GM12864 (cell line): ENCODE data around the gene PLA2G15.

Source experiments
- DNase-seq: peaks from one replicate; pipeline ENCODE4 v3.0.0-alpha.2; 2011; ENCODE audit warnings: low read depth
- H3K4me3 ChIP-seq: 2 replicates; pipeline ENCODE4 v1.5.1; 2011; ENCODE audit warnings: mild to moderate bottlenecking, low read depth, low read length, control low read depth
- CTCF ChIP-seq: IDR thresholded peaks from 2 replicates; pipeline ENCODE4 v1.5.1; 2011; ENCODE audit warnings: low read depth, mild to moderate bottlenecking, moderate library complexity, low read length, control low read depth, inconsistent platforms; ENCODE audit errors: missing control alignments

The PLA2G15 gene

GRCh38 chr16:68289621-68290329 lies 44.6 kb downstream of the PLA2G15 start:
- TF ChIP-seq CTCF, result no peak
- H3K4me3 ChIP-seq, result no peak overlapping the region
- DNase-seq, result peak; percentile 69

DNA sequence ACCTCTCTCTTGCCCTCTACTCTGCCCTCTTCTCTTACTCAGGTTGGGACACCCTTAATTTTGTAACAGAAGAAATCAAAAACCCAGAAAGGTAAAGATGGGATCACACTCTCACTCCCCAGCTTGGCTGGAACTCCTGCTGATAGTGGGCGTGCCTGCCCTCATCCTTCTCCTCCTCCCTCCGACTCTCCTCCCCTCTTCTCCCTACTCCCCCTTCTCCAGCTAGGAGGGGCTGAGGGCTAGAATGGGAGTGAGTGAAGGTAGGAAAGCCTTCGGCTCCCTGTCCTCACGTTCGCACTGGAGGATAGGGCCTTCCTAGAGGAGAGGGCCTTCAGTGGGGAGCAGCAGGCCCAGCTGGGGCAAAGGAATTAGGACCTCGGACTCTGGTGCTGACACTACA lies 45.3 kb downstream of the PLA2G15 start:
- no peak overlapping the region for H3K4me3 ChIP-seq
- no peak for TF ChIP-seq CTCF
- no peak for DNase-seq

GRCh38 chr16:68291227-68291626 lies 46.1 kb downstream of the PLA2G15 start:
- no peak overlapping the region for H3K4me3 ChIP-seq

GRCh38 chr16:68292425-68292824 lies 47.3 kb downstream of the PLA2G15 start:
- H3K4me3 ChIP-seq, result no peak overlapping the region
- no peak for TF ChIP-seq CTCF
- DNase-seq, result no peak

More at GRCh38 chr16:68291227-68291626, 46.1 kb downstream of the PLA2G15 start:
- TF ChIP-seq CTCF, result no peak
- no peak for DNase-seq

DNA sequence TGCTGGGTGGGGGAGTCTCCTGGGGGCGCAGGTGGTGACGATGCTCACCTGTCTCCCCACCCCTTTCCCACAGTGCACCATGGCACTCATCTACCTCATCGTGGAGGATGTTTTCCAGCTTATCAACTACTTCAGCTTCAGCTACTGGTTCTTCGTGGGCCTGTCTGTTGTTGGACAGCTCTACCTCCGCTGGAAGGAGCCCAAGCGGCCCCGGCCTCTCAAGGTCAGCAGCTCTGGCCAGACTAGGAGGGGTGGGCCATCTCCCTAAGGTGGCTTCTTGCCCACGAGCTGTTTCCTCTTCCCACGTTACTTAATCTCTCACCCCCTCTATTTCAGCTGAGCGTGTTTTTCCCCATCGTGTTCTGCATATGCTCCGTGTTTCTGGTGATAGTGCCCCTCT lies 51.1 kb downstream of the PLA2G15 start:
- DNase-seq, result no peak
- no peak overlapping the region for H3K4me3 ChIP-seq
- TF ChIP-seq CTCF, result no peak

DNA sequence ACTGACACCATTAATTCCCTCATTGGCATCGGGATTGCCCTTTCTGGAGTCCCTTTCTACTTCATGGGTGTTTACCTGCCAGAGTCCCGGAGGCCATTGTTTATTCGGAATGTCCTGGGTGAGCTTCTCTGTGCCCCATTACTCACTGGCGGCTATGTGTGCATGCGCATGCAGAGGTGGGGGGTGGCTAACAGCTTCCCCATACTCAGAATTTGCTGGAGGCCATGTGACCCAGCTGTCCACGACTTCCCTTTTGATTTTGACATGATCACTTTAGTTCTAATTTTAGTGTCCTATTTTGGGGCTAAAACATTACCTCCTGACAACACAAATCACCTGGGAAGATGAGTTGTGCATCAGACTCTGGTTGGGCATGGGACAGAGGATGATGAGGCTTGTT lies 51.5 kb downstream of the PLA2G15 start:
- DNase-seq, result no peak
- no peak overlapping the region for H3K4me3 ChIP-seq
- no peak for TF ChIP-seq CTCF

DNA sequence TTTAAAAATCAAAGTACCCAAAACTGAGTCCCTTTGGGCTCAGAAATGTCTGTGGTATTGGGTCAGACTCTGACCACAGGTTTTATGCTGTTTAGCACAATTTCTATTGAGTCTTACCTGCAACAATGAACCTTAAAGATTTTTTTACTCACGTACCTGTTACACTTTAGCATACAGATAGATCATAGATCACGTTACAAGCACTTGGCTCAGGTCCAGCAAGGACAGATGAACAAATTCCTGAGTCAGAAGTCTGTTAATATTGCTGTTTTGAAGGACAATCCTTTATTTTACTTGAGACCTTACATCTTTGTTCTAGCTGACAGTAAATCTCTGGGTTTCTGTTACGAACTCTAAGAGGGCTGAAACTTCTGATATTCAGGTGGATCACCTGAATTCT lies 52.7 kb downstream of the PLA2G15 start:
- no peak for DNase-seq
- H3K4me3 ChIP-seq, result no peak overlapping the region
- TF ChIP-seq CTCF, result no peak
